A549 (cell line): ENCODE results near the gene PTTG2.

Source experiments
- CHD2 ChIP-seq: fragments of 150-350 bp; IDR thresholded peaks from 2 replicates; pipeline ENCODE4 v1.6.1; 2014; ENCODE audit warnings: low read length; ENCODE audit not compliant: partially characterized antibody
- E2F6 ChIP-seq: IDR thresholded peaks from 2 replicates; pipeline ENCODE4 v1.6.1; 2012; ENCODE audit warnings: low read depth, borderline replicate concordance
- EP300 ChIP-seq, 2 experiments: fragments of >200 bp; sonication (Bioruptor Twin); formaldehyde crosslinking; IDR thresholded peaks; 2 replicates in 1 of 2; 3 replicates in 1 of 2; pipeline ENCODE4 v1.6.1; 2016 to 2017
- ESRRA ChIP-seq: fragments of 150-350 bp; IDR thresholded peaks from 2 replicates; pipeline ENCODE4 v1.6.1; 2014; ENCODE audit warnings: mild to moderate bottlenecking, low read length, borderline replicate concordance
- HDAC2 ChIP-seq: fragments of 200-600 bp; sonication (generic); IDR thresholded peaks from 2 replicates; pipeline ENCODE4 v1.6.1; 2016
- PHF8 ChIP-seq: fragments of 200-600 bp; sonication (generic); IDR thresholded peaks from 2 replicates; pipeline ENCODE4 v1.6.1; 2016; ENCODE audit warnings: low read depth, mild to moderate bottlenecking, antibody characterized with exemption, moderate library complexity, borderline replicate concordance
- POLR2A ChIP-seq: IDR thresholded peaks from 2 replicates; pipeline ENCODE4 v1.6.1; 2012; ENCODE audit warnings: mild to moderate bottlenecking, low read length
- POLR2AphosphoS2 ChIP-seq: conservative IDR thresholded peaks from 2 replicates; pipeline ENCODE4 v1.6.1; 2012; ENCODE audit warnings: low read length, improper control_type of control experiment, inconsistent platforms
- RFX5 ChIP-seq: fragments of 450-650 bp; IDR thresholded peaks from 2 replicates; pipeline ENCODE4 v1.7.1; 2014; ENCODE audit warnings: antibody characterized with exemption, mild to moderate bottlenecking, moderate library complexity
- SMC3 ChIP-seq: fragments of >200 bp; sonication (Bioruptor Twin); formaldehyde crosslinking; IDR thresholded peaks from 3 replicates; pipeline ENCODE4 v1.6.1; 2018; ENCODE audit warnings: inconsistent platforms
- USF2 ChIP-seq: fragments of 450-650 bp; IDR thresholded peaks from 2 replicates; pipeline ENCODE4 v1.6.1; 2014; ENCODE audit warnings: antibody characterized with exemption
- ZFP36 ChIP-seq: fragments of 450-650 bp; IDR thresholded peaks from 2 replicates; pipeline ENCODE4 v1.6.1; 2014; ENCODE audit warnings: borderline replicate concordance; ENCODE audit not compliant: partially characterized antibody
- TF ChIP-seq, protein P1 (sequence below): IDR thresholded peaks from 2 replicates; pipeline ENCODE4 v1.6.1; 2012
- TF ChIP-seq, protein P2 (sequence below): fragments of >200 bp; sonication (Bioruptor Twin); formaldehyde crosslinking; IDR thresholded peaks from 3 replicates; pipeline ENCODE4 v1.5.1; 2016

- TF ChIP-seq POLR2AphosphoS2: no peak
- TF ChIP-seq, protein P1, sequence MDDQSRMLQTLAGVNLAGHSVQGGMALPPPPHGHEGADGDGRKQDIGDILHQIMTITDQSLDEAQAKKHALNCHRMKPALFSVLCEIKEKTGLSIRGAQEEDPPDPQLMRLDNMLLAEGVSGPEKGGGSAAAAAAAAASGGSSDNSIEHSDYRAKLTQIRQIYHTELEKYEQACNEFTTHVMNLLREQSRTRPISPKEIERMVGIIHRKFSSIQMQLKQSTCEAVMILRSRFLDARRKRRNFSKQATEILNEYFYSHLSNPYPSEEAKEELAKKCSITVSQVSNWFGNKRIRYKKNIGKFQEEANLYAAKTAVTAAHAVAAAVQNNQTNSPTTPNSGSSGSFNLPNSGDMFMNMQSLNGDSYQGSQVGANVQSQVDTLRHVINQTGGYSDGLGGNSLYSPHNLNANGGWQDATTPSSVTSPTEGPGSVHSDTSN: no peak
- TF ChIP-seq, protein P2, sequence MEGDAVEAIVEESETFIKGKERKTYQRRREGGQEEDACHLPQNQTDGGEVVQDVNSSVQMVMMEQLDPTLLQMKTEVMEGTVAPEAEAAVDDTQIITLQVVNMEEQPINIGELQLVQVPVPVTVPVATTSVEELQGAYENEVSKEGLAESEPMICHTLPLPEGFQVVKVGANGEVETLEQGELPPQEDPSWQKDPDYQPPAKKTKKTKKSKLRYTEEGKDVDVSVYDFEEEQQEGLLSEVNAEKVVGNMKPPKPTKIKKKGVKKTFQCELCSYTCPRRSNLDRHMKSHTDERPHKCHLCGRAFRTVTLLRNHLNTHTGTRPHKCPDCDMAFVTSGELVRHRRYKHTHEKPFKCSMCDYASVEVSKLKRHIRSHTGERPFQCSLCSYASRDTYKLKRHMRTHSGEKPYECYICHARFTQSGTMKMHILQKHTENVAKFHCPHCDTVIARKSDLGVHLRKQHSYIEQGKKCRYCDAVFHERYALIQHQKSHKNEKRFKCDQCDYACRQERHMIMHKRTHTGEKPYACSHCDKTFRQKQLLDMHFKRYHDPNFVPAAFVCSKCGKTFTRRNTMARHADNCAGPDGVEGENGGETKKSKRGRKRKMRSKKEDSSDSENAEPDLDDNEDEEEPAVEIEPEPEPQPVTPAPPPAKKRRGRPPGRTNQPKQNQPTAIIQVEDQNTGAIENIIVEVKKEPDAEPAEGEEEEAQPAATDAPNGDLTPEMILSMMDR: no peak
- TF ChIP-seq POLR2A: no peak
- no peak for TF ChIP-seq USF2
- TF ChIP-seq E2F6: no peak
- TF ChIP-seq ZFP36: no peak
- TF ChIP-seq ESRRA: no peak
- no peak for TF ChIP-seq RFX5
- no peak for TF ChIP-seq HDAC2
- TF ChIP-seq EP300 (IDR thresholded peaks at IDR 0.05): no peak
- no peak for TF ChIP-seq CHD2
- no peak for TF ChIP-seq SMC3
- TF ChIP-seq PHF8: no peak
These were observed 36.0 kb downstream of the PTTG2 start for GRCh38 chr4:37995981-37996775.
